ENCODE measurements around the gene MOCS3.

The MOCS3 gene, protein sequence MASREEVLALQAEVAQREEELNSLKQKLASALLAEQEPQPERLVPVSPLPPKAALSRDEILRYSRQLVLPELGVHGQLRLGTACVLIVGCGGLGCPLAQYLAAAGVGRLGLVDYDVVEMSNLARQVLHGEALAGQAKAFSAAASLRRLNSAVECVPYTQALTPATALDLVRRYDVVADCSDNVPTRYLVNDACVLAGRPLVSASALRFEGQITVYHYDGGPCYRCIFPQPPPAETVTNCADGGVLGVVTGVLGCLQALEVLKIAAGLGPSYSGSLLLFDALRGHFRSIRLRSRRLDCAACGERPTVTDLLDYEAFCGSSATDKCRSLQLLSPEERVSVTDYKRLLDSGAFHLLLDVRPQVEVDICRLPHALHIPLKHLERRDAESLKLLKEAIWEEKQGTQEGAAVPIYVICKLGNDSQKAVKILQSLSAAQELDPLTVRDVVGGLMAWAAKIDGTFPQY

DNA sequence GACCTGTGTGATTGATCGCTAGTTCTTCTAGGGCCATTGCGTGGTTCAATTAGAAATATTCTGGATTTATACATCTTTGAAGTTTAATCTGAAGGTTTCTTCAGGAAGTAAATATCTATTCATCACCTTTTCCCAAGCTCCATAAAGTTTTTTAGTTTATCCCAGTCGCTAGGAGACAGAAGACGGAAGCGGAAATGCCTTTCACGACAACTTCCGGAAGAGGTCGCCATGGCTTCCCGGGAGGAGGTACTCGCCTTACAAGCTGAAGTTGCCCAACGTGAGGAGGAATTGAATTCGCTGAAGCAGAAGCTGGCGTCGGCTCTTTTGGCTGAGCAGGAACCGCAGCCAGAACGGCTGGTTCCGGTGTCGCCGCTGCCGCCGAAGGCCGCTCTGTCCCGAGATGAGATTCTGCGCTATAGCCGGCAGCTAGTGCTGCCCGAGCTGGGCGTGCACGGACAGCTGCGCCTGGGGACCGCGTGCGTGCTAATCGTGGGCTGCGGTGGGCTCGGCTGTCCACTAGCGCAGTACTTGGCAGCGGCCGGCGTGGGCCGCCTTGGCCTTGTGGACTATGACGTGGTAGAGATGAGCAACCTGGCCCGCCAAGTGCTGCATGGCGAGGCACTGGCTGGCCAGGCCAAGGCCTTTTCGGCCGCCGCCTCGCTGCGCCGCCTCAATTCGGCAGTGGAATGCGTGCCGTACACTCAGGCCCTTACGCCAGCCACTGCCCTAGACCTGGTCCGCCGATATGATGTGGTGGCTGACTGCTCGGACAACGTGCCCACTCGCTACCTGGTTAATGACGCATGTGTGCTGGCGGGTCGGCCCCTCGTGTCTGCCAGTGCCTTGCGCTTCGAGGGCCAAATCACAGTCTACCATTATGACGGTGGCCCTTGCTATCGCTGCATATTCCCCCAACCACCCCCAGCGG, at the start of gene MOCS3:
TSS of gene MOCS3 (plus strand) at position 204 of the 928 bp plus-strand sequence. CDS start at position 229, 25 bp downstream.
- Histone ChIP-seq H3K9ac (ENCODE audit: low read length) (peak within 1 kb of the TSS; percentile 96), H3K4me3 (ENCODE audit: low read depth in 1 of 2, low read length in 2 of 2) (peak within 1 kb of the TSS; percentile 77 to 87), H3K9me3 (ENCODE audit: low read length) (no peaks in the 10 kb centered on the region), H3K27me3 (ENCODE audit: control insufficient read depth in 1 of 2, insufficient read depth in 2 of 2, low read length in 2 of 2) (no peaks in the 10 kb centered on the region), H3K36me3 (ENCODE audit: insufficient read depth, low read length) (peaks cover 5% of the 10 kb centered on the region), H3K4me1 (ENCODE audit: insufficient read depth, low read length) (peaks cover 27% of the 10 kb centered on the region), H3K27ac (ENCODE audit: low read depth, low read length) (peak within 1 kb of the TSS; percentile 92)

DNA sequence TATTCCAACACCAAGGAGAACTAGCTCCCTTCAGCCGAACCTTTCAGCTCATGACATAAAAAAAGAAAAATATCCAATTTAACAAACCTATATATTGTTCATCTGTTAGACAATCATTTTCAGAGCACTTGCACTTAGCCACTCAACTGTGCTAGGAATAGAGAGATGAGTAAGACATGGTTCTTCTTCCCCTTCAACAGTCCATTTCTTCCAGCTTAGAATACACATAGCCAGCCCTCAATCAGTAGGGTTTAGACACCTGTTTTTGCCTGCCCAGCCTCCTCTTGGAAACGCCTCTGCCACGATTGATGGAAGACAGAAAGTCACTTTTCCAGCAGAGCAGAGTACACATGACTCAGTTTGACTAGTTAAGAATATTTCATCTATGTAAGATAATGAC, 49.2 kb upstream of the MOCS3 start:
- no peak overlapping the region for H3K27ac ChIP-seq (ENCODE audit: low read depth, low read length)
- H3K27me3 ChIP-seq (ENCODE audit: control insufficient read depth in 1 of 2, insufficient read depth in 2 of 2, low read length in 2 of 2), result no peaks in the 10 kb centered on the region
- no peak overlapping the region for H3K4me3 ChIP-seq (ENCODE audit: low read depth in 1 of 2, low read length in 2 of 2)
- H3K4me1 ChIP-seq (ENCODE audit: insufficient read depth, low read length), result peaks cover 23% of the 10 kb centered on the region
- no peak overlapping the region for H3K9ac ChIP-seq (ENCODE audit: low read length)
- no peaks in the 10 kb centered on the region for H3K9me3 ChIP-seq (ENCODE audit: low read length)
- no peaks in the 10 kb centered on the region for H3K36me3 ChIP-seq (ENCODE audit: insufficient read depth, low read length)

DNA sequence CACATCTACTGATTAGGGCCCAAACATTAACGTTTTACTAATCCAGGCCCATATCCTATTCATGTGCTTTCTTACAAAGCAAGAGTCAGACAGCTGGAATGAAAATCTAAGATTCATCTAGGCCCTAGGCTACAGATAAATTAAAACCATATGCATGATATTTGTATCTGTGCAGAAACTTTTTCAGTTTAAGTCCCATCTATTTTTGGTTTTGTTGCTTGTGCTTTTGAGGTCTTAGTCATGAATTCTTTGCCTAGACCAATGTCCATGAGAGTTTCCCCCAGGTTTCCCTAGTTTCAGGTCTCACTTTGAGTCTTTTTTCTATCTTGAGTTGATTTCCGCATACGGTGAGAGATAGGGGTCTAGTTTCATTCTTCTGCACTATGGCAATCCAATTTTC, 47.6 kb upstream of the MOCS3 start:
- H3K4me3 ChIP-seq (ENCODE audit: low read depth in 1 of 2, low read length in 2 of 2), result no peak overlapping the region
- no peaks in the 10 kb centered on the region for H3K9me3 ChIP-seq (ENCODE audit: low read length)
- H3K27me3 ChIP-seq (ENCODE audit: control insufficient read depth in 1 of 2, insufficient read depth in 2 of 2, low read length in 2 of 2), result no peaks in the 10 kb centered on the region
- H3K27ac ChIP-seq (ENCODE audit: low read depth, low read length), result no peak overlapping the region
- H3K9ac ChIP-seq (ENCODE audit: low read length), result no peak overlapping the region
- H3K36me3 ChIP-seq (ENCODE audit: insufficient read depth, low read length), result no peaks in the 10 kb centered on the region
- peaks cover 33% of the 10 kb centered on the region for H3K4me1 ChIP-seq (ENCODE audit: insufficient read depth, low read length)

DNA sequence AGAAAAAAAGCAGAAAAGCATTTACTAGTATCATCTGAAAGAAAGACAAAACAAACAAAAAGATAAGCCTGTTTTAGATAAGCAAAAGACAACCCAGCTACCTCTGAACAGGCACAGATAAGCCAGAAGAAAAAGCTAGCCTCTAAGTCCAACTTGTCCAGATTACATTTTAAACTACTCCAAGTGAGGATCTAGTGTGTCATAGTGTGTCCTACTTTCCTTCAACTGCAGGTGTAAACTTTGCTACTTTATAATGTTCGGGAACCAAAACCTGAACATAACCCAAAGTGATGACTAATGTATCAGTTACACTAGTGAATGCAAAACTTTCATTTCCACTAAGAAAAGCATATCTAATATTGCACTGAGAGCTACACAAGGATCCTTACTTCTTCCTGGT, 46.9 kb upstream of the MOCS3 start:
- H3K4me1 ChIP-seq (ENCODE audit: insufficient read depth, low read length), result peaks cover 39% of the 10 kb centered on the region
- H3K9me3 ChIP-seq (ENCODE audit: low read length), result no peaks in the 10 kb centered on the region
- no peaks in the 10 kb centered on the region for H3K36me3 ChIP-seq (ENCODE audit: insufficient read depth, low read length)
- no peak overlapping the region for H3K4me3 ChIP-seq (ENCODE audit: low read depth in 1 of 2, low read length in 2 of 2)
- no peaks in the 10 kb centered on the region for H3K27me3 ChIP-seq (ENCODE audit: control insufficient read depth in 1 of 2, insufficient read depth in 2 of 2, low read length in 2 of 2)
- no peak overlapping the region for H3K27ac ChIP-seq (ENCODE audit: low read depth, low read length)
- no peak overlapping the region for H3K9ac ChIP-seq (ENCODE audit: low read length)

DNA sequence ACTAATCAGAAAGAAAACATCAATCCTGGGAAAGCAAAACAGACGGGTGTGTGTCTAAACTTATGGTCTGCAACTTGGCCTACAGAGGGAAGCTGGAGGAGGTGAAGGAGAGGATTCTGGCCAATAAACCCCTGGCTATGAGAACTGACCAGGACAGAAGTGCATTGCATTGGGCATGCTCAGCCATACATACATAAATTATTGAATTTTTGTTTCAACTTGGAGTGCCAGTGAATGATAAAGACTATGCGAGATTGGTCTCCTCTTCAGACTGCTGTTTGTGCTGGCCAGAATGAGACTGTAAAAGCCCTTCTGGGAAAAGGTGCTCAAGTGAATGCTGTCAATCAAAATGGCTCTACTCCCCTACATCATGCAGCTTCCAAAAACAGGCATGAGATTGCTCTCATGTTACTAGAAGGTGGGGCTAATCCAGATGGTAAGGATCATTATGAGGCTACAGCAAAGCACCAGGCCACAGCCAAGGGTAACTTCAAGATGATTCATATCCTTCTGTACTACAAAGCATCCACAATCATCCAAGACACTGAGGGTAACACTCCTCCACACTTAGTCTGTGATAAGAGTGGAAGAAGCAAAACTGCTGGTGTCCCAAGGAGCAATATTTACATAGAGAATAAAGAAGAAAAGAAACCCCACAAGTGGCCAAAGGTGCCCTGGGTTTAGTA, 44.8 kb upstream of the MOCS3 start:
- Histone ChIP-seq H3K9me3 (ENCODE audit: low read length) (no peaks in the 10 kb centered on the region), H3K4me3 (ENCODE audit: low read depth in 1 of 2, low read length in 2 of 2) (no peak overlapping the region), H3K36me3 (ENCODE audit: insufficient read depth, low read length) (no peaks in the 10 kb centered on the region), H3K27ac (ENCODE audit: low read depth, low read length) (peak overlapping the region; percentile 8), H3K27me3 (ENCODE audit: control insufficient read depth in 1 of 2, insufficient read depth in 2 of 2, low read length in 2 of 2) (no peaks in the 10 kb centered on the region), H3K9ac (ENCODE audit: low read length) (no peak overlapping the region), H3K4me1 (ENCODE audit: insufficient read depth, low read length) (peaks cover 61% of the 10 kb centered on the region)

DNA sequence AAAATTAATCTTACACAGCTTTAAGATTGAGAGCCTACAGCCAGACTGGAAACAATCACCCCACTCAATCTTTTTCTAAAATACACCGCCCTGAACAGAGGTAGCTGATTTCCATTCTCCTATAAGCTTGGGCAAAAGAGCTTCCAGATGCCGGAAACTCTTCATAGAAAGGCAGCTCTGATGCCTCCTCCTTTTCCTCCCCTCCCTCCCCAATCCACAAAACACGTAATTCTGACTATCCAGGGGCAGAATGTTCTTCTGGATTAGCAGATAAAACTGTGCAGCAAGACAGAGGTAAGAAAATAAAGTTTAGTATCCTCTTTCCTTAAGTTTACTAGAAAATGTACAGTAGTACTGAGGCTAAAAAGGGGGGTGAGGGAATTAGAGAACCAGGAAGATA, 43.2 kb upstream of the MOCS3 start:
- no peaks in the 10 kb centered on the region for H3K27me3 ChIP-seq (ENCODE audit: control insufficient read depth in 1 of 2, insufficient read depth in 2 of 2, low read length in 2 of 2)
- no peak overlapping the region for H3K27ac ChIP-seq (ENCODE audit: low read depth, low read length)
- no peaks in the 10 kb centered on the region for H3K9me3 ChIP-seq (ENCODE audit: low read length)
- H3K9ac ChIP-seq (ENCODE audit: low read length), result no peak overlapping the region
- H3K4me1 ChIP-seq (ENCODE audit: insufficient read depth, low read length), result peaks cover 62% of the 10 kb centered on the region
- no peak overlapping the region for H3K4me3 ChIP-seq (ENCODE audit: low read depth in 1 of 2, low read length in 2 of 2)
- H3K36me3 ChIP-seq (ENCODE audit: insufficient read depth, low read length), result no peaks in the 10 kb centered on the region

DNA sequence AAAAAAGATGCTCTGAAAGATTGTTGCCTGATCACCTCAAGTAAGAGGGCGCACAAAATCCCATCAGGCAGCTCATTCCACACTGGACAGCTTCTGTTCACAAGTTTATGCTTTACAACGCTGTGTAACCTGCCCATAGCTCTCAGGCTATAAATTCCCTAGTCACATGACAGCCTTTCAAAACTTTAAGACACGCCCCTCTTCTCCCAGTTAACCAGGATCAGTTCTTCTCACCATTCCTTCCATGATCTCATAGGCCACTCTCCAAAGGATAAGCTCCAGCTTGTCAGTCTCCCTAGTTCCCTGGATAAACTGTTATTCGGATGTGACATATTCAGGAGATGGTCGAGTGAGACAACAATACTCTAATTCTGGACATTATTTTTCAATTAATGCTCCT, 42.4 kb upstream of the MOCS3 start:
- Histone ChIP-seq H3K4me1 (ENCODE audit: insufficient read depth, low read length) (peaks cover 64% of the 10 kb centered on the region), H3K9me3 (ENCODE audit: low read length) (no peaks in the 10 kb centered on the region), H3K27me3 (ENCODE audit: control insufficient read depth in 1 of 2, insufficient read depth in 2 of 2, low read length in 2 of 2) (no peaks in the 10 kb centered on the region), H3K27ac (ENCODE audit: low read depth, low read length) (no peak overlapping the region), H3K4me3 (ENCODE audit: low read depth in 1 of 2, low read length in 2 of 2) (no peak overlapping the region), H3K9ac (ENCODE audit: low read length) (no peak overlapping the region), H3K36me3 (ENCODE audit: insufficient read depth, low read length) (no peaks in the 10 kb centered on the region)

DNA sequence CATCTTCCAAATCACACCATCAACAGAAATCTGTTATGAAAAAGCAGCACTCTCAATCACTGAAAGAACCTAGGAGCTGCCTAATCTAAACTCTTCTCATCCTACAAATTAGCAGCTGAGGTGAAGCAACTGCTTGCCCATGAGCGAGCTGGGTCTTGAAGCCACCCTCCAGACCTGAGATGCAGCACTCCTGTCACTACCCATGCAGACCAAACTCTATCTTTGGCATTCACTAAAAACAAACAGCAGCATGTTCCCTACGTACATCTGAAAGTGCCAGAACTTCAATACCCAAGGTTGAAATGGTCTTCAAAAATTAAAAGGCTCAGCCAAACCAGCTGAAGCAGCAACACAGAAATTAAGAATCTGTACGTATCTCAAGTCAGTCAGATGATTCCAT, 41.7 kb upstream of the MOCS3 start:
- Histone ChIP-seq H3K27ac (ENCODE audit: low read depth, low read length) (no peak overlapping the region), H3K9me3 (ENCODE audit: low read length) (no peaks in the 10 kb centered on the region), H3K4me1 (ENCODE audit: insufficient read depth, low read length) (peaks cover 64% of the 10 kb centered on the region), H3K4me3 (ENCODE audit: low read depth in 1 of 2, low read length in 2 of 2) (no peak overlapping the region), H3K27me3 (ENCODE audit: control insufficient read depth in 1 of 2, insufficient read depth in 2 of 2, low read length in 2 of 2) (no peaks in the 10 kb centered on the region), H3K36me3 (ENCODE audit: insufficient read depth, low read length) (no peaks in the 10 kb centered on the region), H3K9ac (ENCODE audit: low read length) (no peak overlapping the region)

DNA sequence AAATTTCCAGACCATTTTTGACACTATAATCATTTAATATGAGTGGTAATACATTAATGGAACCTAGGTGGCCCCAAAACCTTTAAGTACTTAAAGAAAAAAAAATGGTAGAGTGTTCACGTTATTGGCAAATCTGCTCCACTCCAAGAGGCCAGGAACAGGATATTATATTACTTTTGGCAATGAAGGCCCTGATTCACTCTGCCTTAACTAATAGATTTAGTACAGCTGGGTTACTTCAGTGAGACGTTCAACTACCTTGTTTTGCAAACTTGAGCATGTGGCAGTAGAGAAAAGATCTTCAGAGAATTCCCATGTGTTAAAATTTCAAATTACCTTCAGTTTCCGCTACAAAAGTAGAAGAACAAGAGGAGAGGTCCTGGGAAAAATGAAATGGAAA, 40.2 kb upstream of the MOCS3 start:
- no peaks in the 10 kb centered on the region for H3K36me3 ChIP-seq (ENCODE audit: insufficient read depth, low read length)
- H3K9me3 ChIP-seq (ENCODE audit: low read length), result no peaks in the 10 kb centered on the region
- no peak overlapping the region for H3K4me3 ChIP-seq (ENCODE audit: low read depth in 1 of 2, low read length in 2 of 2)
- H3K27me3 ChIP-seq (ENCODE audit: control insufficient read depth in 1 of 2, insufficient read depth in 2 of 2, low read length in 2 of 2), result no peaks in the 10 kb centered on the region
- no peak overlapping the region for H3K9ac ChIP-seq (ENCODE audit: low read length)
- H3K27ac ChIP-seq (ENCODE audit: low read depth, low read length), result no peak overlapping the region
- peaks cover 71% of the 10 kb centered on the region for H3K4me1 ChIP-seq (ENCODE audit: insufficient read depth, low read length)

DNA sequence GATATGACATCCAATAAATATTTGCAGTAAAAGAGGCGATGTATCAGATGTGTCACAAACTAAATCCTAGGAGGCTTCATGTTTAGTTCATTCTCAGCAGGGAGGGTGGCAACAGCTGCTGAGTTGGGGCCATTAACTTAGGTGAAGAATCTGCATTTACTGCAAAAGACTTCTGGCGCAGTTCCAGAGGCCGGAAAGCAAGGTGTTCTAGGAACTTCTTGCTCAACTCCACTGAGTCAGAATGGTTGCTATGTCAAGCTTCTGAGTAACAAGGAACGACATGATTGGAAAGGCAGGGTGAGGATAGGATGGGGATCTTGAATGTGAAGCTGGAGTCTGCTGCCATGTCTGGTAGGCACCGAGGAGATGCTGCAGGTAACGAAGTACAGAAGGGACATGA, 39.1 kb upstream of the MOCS3 start:
- H3K4me1 ChIP-seq (ENCODE audit: insufficient read depth, low read length), result peaks cover 69% of the 10 kb centered on the region
- no peaks in the 10 kb centered on the region for H3K27me3 ChIP-seq (ENCODE audit: control insufficient read depth in 1 of 2, insufficient read depth in 2 of 2, low read length in 2 of 2)

DNA sequence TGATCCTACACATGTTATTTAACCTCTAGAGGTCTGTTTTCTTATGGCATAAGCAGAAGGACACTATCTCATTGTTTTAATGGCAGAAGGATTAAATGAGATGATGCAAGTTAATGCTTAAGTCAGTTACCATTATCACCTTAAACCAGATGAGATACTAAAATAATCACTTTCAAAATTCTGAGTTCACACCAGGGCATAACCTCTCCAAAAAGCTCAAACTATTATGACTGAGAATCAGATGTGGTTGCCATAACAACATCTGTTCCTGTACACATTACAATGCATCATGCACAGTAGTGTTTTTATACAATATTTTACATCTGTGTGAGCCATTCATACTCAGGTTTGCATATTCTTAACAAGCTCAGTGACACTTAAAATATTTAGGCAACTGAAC, 37.6 kb upstream of the MOCS3 start:
- Histone ChIP-seq H3K9me3 (ENCODE audit: low read length) (no peaks in the 10 kb centered on the region), H3K4me1 (ENCODE audit: insufficient read depth, low read length) (peaks cover 74% of the 10 kb centered on the region), H3K4me3 (ENCODE audit: low read depth in 1 of 2, low read length in 2 of 2) (no peak overlapping the region), H3K9ac (ENCODE audit: low read length) (no peak overlapping the region), H3K27me3 (ENCODE audit: control insufficient read depth in 1 of 2, insufficient read depth in 2 of 2, low read length in 2 of 2) (no peaks in the 10 kb centered on the region), H3K36me3 (ENCODE audit: insufficient read depth, low read length) (no peaks in the 10 kb centered on the region), H3K27ac (ENCODE audit: low read depth, low read length) (no peak overlapping the region)

More for the DNA sequence above, 39.1 kb upstream of the MOCS3 start:
- Histone ChIP-seq H3K4me3 (ENCODE audit: low read depth in 1 of 2, low read length in 2 of 2) (no peak overlapping the region), H3K36me3 (ENCODE audit: insufficient read depth, low read length) (no peaks in the 10 kb centered on the region), H3K9me3 (ENCODE audit: low read length) (no peaks in the 10 kb centered on the region), H3K9ac (ENCODE audit: low read length) (no peak overlapping the region), H3K27ac (ENCODE audit: low read depth, low read length) (no peak overlapping the region)
